PC-3 (cell line): ENCODE results near the gene GLB1L3. TPM values are rescaled to one million over a fixed set of nuclear protein-coding genes. Genes with fewer than 3 reads are reported as not detected.
"Not testable (repeated sequence)": the region's sequence is repeated elsewhere in the genome, so short reads cannot be mapped to it uniquely, and the experiment has no call there.

Experiments used
- ATAC-seq: fragments of 200-7000 bp; cut with Tn5 transposase; 2 replicates; pipeline ENCODE4 v1.9.1; 2020; ENCODE audit warnings: mild to moderate bottlenecking, moderate library complexity
- BruUV-seq: library from RNA; stranded (reverse); fragments of 400-500 nt; replicated peaks from 2 replicates; lab custom pipeline; 2021; lab: Mats Ljungman, UMichigan
- CTCF ChIA-PET: fragments of 300-600 bp; sonication (Branson Sonifier 250); formaldehyde crosslinking; loops from one replicate; lab custom pipeline; 2022; ENCODE audit warnings: antibody characterized with exemption; lab: Charles Lee
- POLR2A ChIA-PET: fragments of 300-600 bp; sonication (Branson Sonifier 250); formaldehyde crosslinking; loops from one replicate; lab custom pipeline; 2022; ENCODE audit warnings: antibody characterized with exemption; ENCODE audit not compliant: unreplicated experiment; lab: Charles Lee
- DNase-seq: peaks from one replicate; pipeline ENCODE4 v3.0.0-alpha.2; 2015
- H2AFZ ChIP-seq: fragments of 300-600 bp; sonication (generic); 2 replicates; pipeline ENCODE4 v1.6.0; 2016; ENCODE audit warnings: antibody characterized with exemption, low read length
- H3F3A ChIP-seq: fragments of 300-600 bp; sonication (generic); one replicate; pipeline ENCODE4 v1.6.0; 2017; ENCODE audit warnings: antibody characterized with exemption, low read length, control low read depth, mild to moderate bottlenecking; ENCODE audit not compliant: unreplicated experiment
- H3K27ac ChIP-seq: fragments of 300-600 bp; sonication (generic); 2 replicates; pipeline ENCODE4 v1.5.1; 2016; ENCODE audit warnings: mild to moderate bottlenecking, low read length
- H3K27me3 ChIP-seq: fragments of 300-600 bp; sonication (generic); 2 replicates; pipeline ENCODE4 v1.6.1; 2016; ENCODE audit warnings: low read length, mixed read lengths
- H3K36me3 ChIP-seq: fragments of 300-600 bp; sonication (generic); 2 replicates; pipeline ENCODE4 v1.6.1; 2016; ENCODE audit warnings: low read depth, mixed run types, low read length, mixed read lengths
- H3K4me1 ChIP-seq: fragments of 300-600 bp; sonication (generic); 2 replicates; pipeline ENCODE4 v1.5.1; 2016; ENCODE audit warnings: low read length; ENCODE audit not compliant: insufficient read depth
- H3K4me2 ChIP-seq: fragments of 300-600 bp; sonication (generic); 2 replicates; pipeline ENCODE4 v1.6.0; 2016; ENCODE audit warnings: low read length
- H3K4me3 ChIP-seq: fragments of 300-600 bp; sonication (generic); 2 replicates; pipeline ENCODE4 v1.5.1; 2016; ENCODE audit warnings: mild to moderate bottlenecking, low read length, mixed read lengths
- H3K79me2 ChIP-seq: fragments of 300-600 bp; sonication (generic); 2 replicates; pipeline ENCODE4 v1.6.1; 2017; ENCODE audit warnings: low read length, mixed read lengths
- H3K9ac ChIP-seq: fragments of 300-600 bp; sonication (generic); 2 replicates; pipeline ENCODE4 v1.6.0; 2016; ENCODE audit warnings: mild to moderate bottlenecking, low read length
- H3K9me2 ChIP-seq: fragments of 300-600 bp; sonication (generic); replicated peaks from 2 replicates; pipeline ENCODE4 v1.6.1; 2016; ENCODE audit warnings: mixed run types, low read length, mixed read lengths
- H3K9me3 ChIP-seq: fragments of 300-600 bp; sonication (generic); 2 replicates; pipeline ENCODE4 v1.6.1; 2016; ENCODE audit warnings: low read length, mixed read lengths
- H4K20me1 ChIP-seq: fragments of 300-600 bp; sonication (generic); 2 replicates; pipeline ENCODE4 v1.6.1; 2016; ENCODE audit warnings: low read length, mixed read lengths
- CTCF ChIP-seq: fragments of 300-600 bp; sonication (generic); conservative IDR thresholded peaks from 2 replicates; pipeline ENCODE4 v1.5.1; 2017; ENCODE audit warnings: antibody characterized with exemption, low read depth, mild to moderate bottlenecking, low read length
- EZH2 ChIP-seq: fragments of 300-600 bp; sonication (generic); IDR thresholded peaks from one replicate; pipeline ENCODE4 v1.6.1; 2017; ENCODE audit warnings: antibody characterized with exemption, mild to moderate bottlenecking, low read length; ENCODE audit not compliant: unreplicated experiment
- EZH2phosphoT487 ChIP-seq: fragments of 300-600 bp; sonication (generic); IDR thresholded peaks from 2 replicates; pipeline ENCODE4 v1.6.1; 2018; ENCODE audit warnings: mild to moderate bottlenecking, antibody characterized with exemption, low read length, borderline replicate concordance
- intact Hi-C: fragments of 100-400 bp; cut with micrococcal nuclease; formaldehyde crosslinking; loops from 2 replicates; pipeline ENCODE4 v1.9.0; 2023
- total RNA-seq: library from RNA; depleted of rRNA; stranded (reverse); fragments of >200 nt; gene quantifications from 2 replicates; pipeline ENCODE4 v1.2.3, GENCODE V29; 2014

The GLB1L3 gene
- total RNA-seq, 1 experiment from 2014 or later, result not detected

- Histone ChIP-seq H3F3A (no peaks in the 10 kb centered on the region), H3K36me3 (no peaks in the 10 kb centered on the region), H3K4me3 (no peak overlapping the region), H3K9me2 (no peaks in the 10 kb centered on the region), H3K9me3 (no peaks in the 10 kb centered on the region), H3K9ac (no peak overlapping the region), H4K20me1 (no peaks in the 10 kb centered on the region), H3K4me1 (peaks cover 4% of the 10 kb centered on the region; the same call in 1 of the 2 replicates), H3K4me2 (no peak overlapping the region), H3K27ac (no peak overlapping the region), H2AFZ (no peak overlapping the region), H3K27me3 (peaks cover 80% of the 10 kb centered on the region), H3K79me2 (no peaks in the 10 kb centered on the region)
- ChIA-PET POLR2A (no interaction called here), CTCF (no interaction called here)
- ATAC-seq (no peak), DNase-seq (no peak)
- intact Hi-C loops, result no loop called here
- no peak for TF ChIP-seq EZH2phosphoT487
- TF ChIP-seq EZH2, result no peak
- no TSS peak for BruUV-seq
Observed at GRCh38 chr11:134278356-134278755, 2.2 kb downstream of the GLB1L3 start.

GRCh38 chr11:134281635-134282034 lies 5.5 kb downstream of the GLB1L3 start:
- H3K27me3 ChIP-seq, result peaks cover 56% of the 10 kb centered on the region
- H3K36me3 ChIP-seq, H2AFZ ChIP-seq, ATAC-seq, H3K9ac ChIP-seq, POLR2A ChIA-PET, H3K4me1 ChIP-seq, H3K79me2 ChIP-seq, H3K9me2 ChIP-seq, BruUV-seq, CTCF ChIA-PET, H4K20me1 ChIP-seq, intact Hi-C loops, DNase-seq, H3K4me2 ChIP-seq, H3K9me3 ChIP-seq, H3K4me3 ChIP-seq, H3F3A ChIP-seq, H3K27ac ChIP-seq: not testable (repeated sequence)

- H3K9ac ChIP-seq, result no peak overlapping the region
- no peak for TF ChIP-seq CTCF
- peaks cover 49% of the 10 kb centered on the region for H3K27me3 ChIP-seq
- CTCF ChIA-PET, result no interaction called here
- DNase-seq (no peak), ATAC-seq (no peak)
- no peaks in the 10 kb centered on the region for H3K9me2 ChIP-seq
- H3K36me3 ChIP-seq, result no peaks in the 10 kb centered on the region
- POLR2A ChIA-PET, result no interaction called here
- no peaks in the 10 kb centered on the region for H4K20me1 ChIP-seq
- H3F3A ChIP-seq, result no peaks in the 10 kb centered on the region
- H2AFZ ChIP-seq, result no peak overlapping the region
- no peaks in the 10 kb centered on the region for H3K9me3 ChIP-seq
- no peak overlapping the region for H3K4me2 ChIP-seq
- intact Hi-C loops, result no loop called here
- BruUV-seq, result no TSS peak
- no peaks in the 10 kb centered on the region for H3K79me2 ChIP-seq
- H3K4me3 ChIP-seq, result no peak overlapping the region
- no peaks in the 10 kb centered on the region for H3K4me1 ChIP-seq
- H3K27ac ChIP-seq, result no peak overlapping the region
Observed at GRCh38 chr11:134282121-134283045, 6.2 kb downstream of the GLB1L3 start.
